Activated T-cell treated with anti-CD3 and anti-CD28 coated beads, Interleukin-2, amount 50 U/mL, for 72 hours (primary cell): Measurements from ENCODE around the gene INAVA. TPM values are rescaled to one million over a fixed set of nuclear protein-coding genes. Genes with fewer than 3 reads are reported as not detected.

Experiments used
- ATAC-seq, 2 donors: fragments of 150-1000 bp; cut with Tn5 transposase; replicated peaks in 1 of 2; 2 replicates each; pipeline ENCODE4 v1.10.0; 2021; ENCODE audit warnings: moderate library complexity in 2 of 2, mild to moderate bottlenecking in 1 of 2
- DNase-seq, 2 donors: peaks; one replicate each; pipeline ENCODE4 v3.0.0; 2021 to 2022; ENCODE audit warnings: mixed read lengths in 1 of 2
- H3K27ac Mint-ChIP-seq: one replicate; pipeline ENCODE4 v1.8.0; 2022; ENCODE audit warnings: mild to moderate bottlenecking, moderate library complexity, mixed read lengths
- H3K27me3 Mint-ChIP-seq: one replicate; pipeline ENCODE4 v1.8.0; 2022; ENCODE audit warnings: low read depth, mixed read lengths
- H3K36me3 Mint-ChIP-seq, 2 donors: one replicate each; pipeline ENCODE4 v1.8.0; 2022; ENCODE audit warnings: mixed read lengths in 2 of 2, mild to moderate bottlenecking in 1 of 2; ENCODE audit not compliant: insufficient read depth in 2 of 2
- H3K4me1 Mint-ChIP-seq: one replicate; pipeline ENCODE4 v1.8.0; 2022; ENCODE audit warnings: low read depth, mixed read lengths
- H3K4me3 Mint-ChIP-seq, 2 donors: one replicate each; pipeline ENCODE4 v1.8.0; 2022; ENCODE audit warnings: mild to moderate bottlenecking in 2 of 2, mixed read lengths in 2 of 2, moderate library complexity in 2 of 2
- H3K9me3 Mint-ChIP-seq, 2 donors: one replicate each; pipeline ENCODE4 v1.8.0; 2022; ENCODE audit warnings: mixed read lengths in 2 of 2
- total RNA-seq, 2 donors: library from RNA; stranded (reverse); gene quantifications; one replicate each; pipeline ENCODE4 v1.2.3, GENCODE V29; 2022

INAVA gene
- total RNA-seq, 2 donors from 2014 or later: not detected

- no peak overlapping the region for H3K4me3 Mint-ChIP-seq
- no peaks in the 10 kb centered on the region for H3K9me3 Mint-ChIP-seq
- H3K27me3 Mint-ChIP-seq: peaks cover 68% of the 10 kb centered on the region
- H3K4me1 Mint-ChIP-seq: peaks cover 39% of the 10 kb centered on the region
- no peak overlapping the region for H3K27ac Mint-ChIP-seq
- DNase-seq (no peak), ATAC-seq (no peak)
- H3K36me3 Mint-ChIP-seq: no peaks in the 10 kb centered on the region
These were observed 8.9 kb upstream of the INAVA start for GRCh38 chr1:200885623-200886402.

- H3K4me3 Mint-ChIP-seq: no peak overlapping the region
- peaks cover 40% of the 10 kb centered on the region for H3K4me1 Mint-ChIP-seq
- H3K27me3 Mint-ChIP-seq: peaks cover 66% of the 10 kb centered on the region
- H3K9me3 Mint-ChIP-seq: no peaks in the 10 kb centered on the region
- ATAC-seq: no peak
- DNase-seq: no peak
- no peak overlapping the region for H3K27ac Mint-ChIP-seq
- H3K36me3 Mint-ChIP-seq: no peaks in the 10 kb centered on the region
These were observed 8.1 kb upstream of the INAVA start for GRCh38 chr1:200886594-200886993.

GRCh38 chr1:200887036-200887435, 7.7 kb upstream of the INAVA start:
- peaks cover 44% of the 10 kb centered on the region for H3K4me1 Mint-ChIP-seq
- peak overlapping the region in 1 of 2 donors; percentile 7 for H3K4me3 Mint-ChIP-seq

GRCh38 chr1:200887772-200888348, 6.8 kb upstream of the INAVA start:
- Mint-ChIP-seq H3K4me3 (peak overlapping the region; percentile 35 to 53), H3K36me3 (no peaks in the 10 kb centered on the region), H3K27ac (no peak overlapping the region), H3K4me1 (peaks cover 47% of the 10 kb centered on the region), H3K27me3 (peaks cover 77% of the 10 kb centered on the region), H3K9me3 (no peaks in the 10 kb centered on the region)
- ATAC-seq (peak in 1 of 2 donors; percentile 10), DNase-seq (no peak)

More at GRCh38 chr1:200887036-200887435, 7.7 kb upstream of the INAVA start:
- no peak for ATAC-seq
- H3K36me3 Mint-ChIP-seq: no peaks in the 10 kb centered on the region
- no peak overlapping the region for H3K27ac Mint-ChIP-seq
- DNase-seq: no peak
- H3K9me3 Mint-ChIP-seq: no peaks in the 10 kb centered on the region
- H3K27me3 Mint-ChIP-seq: peaks cover 70% of the 10 kb centered on the region

GRCh38 chr1:200888349-200888838, 6.3 kb upstream of the INAVA start:
- H3K4me3 Mint-ChIP-seq: peak overlapping the region; percentile 35 to 57
- DNase-seq: peak; percentile 75 to 80
- no peak overlapping the region for H3K27ac Mint-ChIP-seq
- H3K27me3 Mint-ChIP-seq: peaks cover 77% of the 10 kb centered on the region
- H3K36me3 Mint-ChIP-seq: no peaks in the 10 kb centered on the region
- peak; percentile 85 to 91 for ATAC-seq
- no peaks in the 10 kb centered on the region for H3K9me3 Mint-ChIP-seq
- H3K4me1 Mint-ChIP-seq: peaks cover 47% of the 10 kb centered on the region

- ATAC-seq (peak; percentile 84 to 87), DNase-seq (peak; percentile 47 to 61)
- Mint-ChIP-seq H3K4me1 (peaks cover 47% of the 10 kb centered on the region), H3K4me3 (peak overlapping the region; percentile 57 to 64), H3K9me3 (no peaks in the 10 kb centered on the region), H3K27me3 (peaks cover 77% of the 10 kb centered on the region), H3K27ac (peak overlapping the region; percentile 17), H3K36me3 (no peaks in the 10 kb centered on the region)
These were observed 5.1 kb upstream of the INAVA start for GRCh38 chr1:200889571-200889970.

GRCh38 chr1:200890027-200890426, 4.7 kb upstream of the INAVA start:
- Mint-ChIP-seq H3K27me3 (peaks cover 80% of the 10 kb centered on the region), H3K36me3 (no peaks in the 10 kb centered on the region), H3K4me1 (peaks cover 47% of the 10 kb centered on the region)

GRCh38 chr1:200890818-200891773, 3.6 kb upstream of the INAVA start:
- Mint-ChIP-seq H3K4me1 (peaks cover 47% of the 10 kb centered on the region), H3K9me3 (no peaks in the 10 kb centered on the region), H3K27me3 (peaks cover 84% of the 10 kb centered on the region), H3K27ac (no peak overlapping the region), H3K4me3 (peak overlapping the region; percentile 27 to 29), H3K36me3 (no peaks in the 10 kb centered on the region)
- DNase-seq (no peak), ATAC-seq (no peak)

More at GRCh38 chr1:200890027-200890426, 4.7 kb upstream of the INAVA start:
- no peak for DNase-seq
- no peaks in the 10 kb centered on the region for H3K9me3 Mint-ChIP-seq
- peak overlapping the region in 1 of 2 donors; percentile 17 for H3K4me3 Mint-ChIP-seq
- H3K27ac Mint-ChIP-seq: no peak overlapping the region
- ATAC-seq: no peak

- Mint-ChIP-seq H3K9me3 (no peaks in the 10 kb centered on the region), H3K4me1 (peaks cover 47% of the 10 kb centered on the region), H3K36me3 (no peaks in the 10 kb centered on the region), H3K27me3 (peaks cover 84% of the 10 kb centered on the region), H3K4me3 (peak overlapping the region; percentile 24 to 27), H3K27ac (no peak overlapping the region)
- DNase-seq: no peak
- no peak for ATAC-seq
These were observed 2.9 kb upstream of the INAVA start for GRCh38 chr1:200891774-200892157.

- ATAC-seq (no peak), DNase-seq (no peak)
- H3K27ac Mint-ChIP-seq: no peak overlapping the region
- H3K27me3 Mint-ChIP-seq: peaks cover 85% of the 10 kb centered on the region
- no peak overlapping the region for H3K4me3 Mint-ChIP-seq
- no peaks in the 10 kb centered on the region for H3K36me3 Mint-ChIP-seq
- no peaks in the 10 kb centered on the region for H3K9me3 Mint-ChIP-seq
- H3K4me1 Mint-ChIP-seq: peaks cover 46% of the 10 kb centered on the region
These were observed 2.2 kb upstream of the INAVA start for GRCh38 chr1:200892546-200892945.

- peaks cover 85% of the 10 kb centered on the region for H3K27me3 Mint-ChIP-seq
- H3K27ac Mint-ChIP-seq: no peak overlapping the region
- H3K4me1 Mint-ChIP-seq: peaks cover 42% of the 10 kb centered on the region
- no peaks in the 10 kb centered on the region for H3K9me3 Mint-ChIP-seq
- DNase-seq: no peak
- ATAC-seq: no peak
- H3K4me3 Mint-ChIP-seq: no peak overlapping the region
- no peaks in the 10 kb centered on the region for H3K36me3 Mint-ChIP-seq
These were observed 1.7 kb upstream of the INAVA start for GRCh38 chr1:200892958-200893357.

- no peak for ATAC-seq
- H3K9me3 Mint-ChIP-seq: no peaks in the 10 kb centered on the region
- no peak overlapping the region for H3K27ac Mint-ChIP-seq
- no peak overlapping the region for H3K4me3 Mint-ChIP-seq
- H3K4me1 Mint-ChIP-seq: peaks cover 37% of the 10 kb centered on the region
- no peak for DNase-seq
- H3K36me3 Mint-ChIP-seq: no peaks in the 10 kb centered on the region
- peaks cover 89% of the 10 kb centered on the region for H3K27me3 Mint-ChIP-seq
These were observed 1.2 kb upstream of the INAVA start for GRCh38 chr1:200893411-200893901.
